ENCODE results near the gene ABHD2. TPM values are rescaled to one million over a fixed set of nuclear protein-coding genes. Genes with fewer than 3 reads are reported as not detected.

The ABHD2 gene
- total and polyA plus RNA-seq, 5 donors from 2014 or later: 18.7 to 67.8 (median 21.3) TPM

DNA sequence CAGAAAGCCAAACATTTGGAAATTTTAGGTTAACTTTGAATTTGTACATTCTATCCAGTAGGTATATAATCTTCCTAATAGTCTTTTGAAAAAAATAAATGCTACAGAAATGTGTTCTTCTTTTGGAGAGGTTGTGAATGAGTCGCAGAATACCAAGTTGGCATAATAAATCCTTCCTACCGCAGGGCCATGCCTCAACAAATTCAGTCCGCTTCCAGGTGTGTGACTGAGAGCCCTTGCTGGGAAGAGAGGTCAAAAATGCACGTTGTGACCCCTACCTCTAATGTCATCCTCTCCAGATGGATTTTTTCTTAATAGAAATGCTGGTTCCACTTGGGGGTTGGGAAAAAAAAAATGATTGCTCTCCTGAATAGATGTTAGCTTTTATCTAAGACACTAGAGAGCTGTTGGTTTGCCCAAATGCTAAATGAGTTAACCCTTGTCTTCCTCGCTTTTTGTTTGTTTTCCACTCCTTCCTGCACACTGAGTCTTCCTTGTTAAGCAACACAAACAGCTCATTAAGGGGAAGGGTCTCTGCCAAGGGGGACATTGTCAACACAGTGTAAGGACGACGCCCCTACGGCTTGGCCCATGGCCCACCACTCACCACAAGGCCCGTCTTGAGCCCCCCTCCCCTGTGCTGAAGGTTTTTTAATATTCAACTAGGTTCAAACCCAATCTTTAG, 99.2 kb downstream of the ABHD2 start:
- Mint-ChIP-seq H3K36me3 (peaks cover 44% of the 10 kb centered on the region), H3K27ac (no peak overlapping the region), H3K4me1 (peaks cover 0 to 2% (median 0%) of the 10 kb centered on the region in 4 donors), H3K9me3 (no peaks in the 10 kb centered on the region), H3K4me3 (no peak overlapping the region), H3K27me3 (no peaks in the 10 kb centered on the region)
- ATAC-seq (ENCODE audit: low read depth in 2 of 2) (no peak), DNase-seq (no peak)
- Histone ChIP-seq H3K9me3 (ENCODE audit: control insufficient read depth in 2 of 2, low read length in 2 of 2) (no peaks in the 10 kb centered on the region), H3K4me3 (ENCODE audit: low read depth, low read length) (no peak overlapping the region), H3K27ac (ENCODE audit: insufficient read depth, low read length, poor library complexity, severe bottlenecking) (no peak overlapping the region), H3K4me1 (ENCODE audit: control insufficient read depth, insufficient read depth, low read length, poor library complexity, severe bottlenecking) (no peaks in the 10 kb centered on the region), H3K36me3 (ENCODE audit: control insufficient read depth, insufficient read depth, low read length) (peaks cover 76% of the 10 kb centered on the region), H3K27me3 (ENCODE audit: control insufficient read depth, insufficient read depth, low read length) (no peaks in the 10 kb centered on the region)

DNA sequence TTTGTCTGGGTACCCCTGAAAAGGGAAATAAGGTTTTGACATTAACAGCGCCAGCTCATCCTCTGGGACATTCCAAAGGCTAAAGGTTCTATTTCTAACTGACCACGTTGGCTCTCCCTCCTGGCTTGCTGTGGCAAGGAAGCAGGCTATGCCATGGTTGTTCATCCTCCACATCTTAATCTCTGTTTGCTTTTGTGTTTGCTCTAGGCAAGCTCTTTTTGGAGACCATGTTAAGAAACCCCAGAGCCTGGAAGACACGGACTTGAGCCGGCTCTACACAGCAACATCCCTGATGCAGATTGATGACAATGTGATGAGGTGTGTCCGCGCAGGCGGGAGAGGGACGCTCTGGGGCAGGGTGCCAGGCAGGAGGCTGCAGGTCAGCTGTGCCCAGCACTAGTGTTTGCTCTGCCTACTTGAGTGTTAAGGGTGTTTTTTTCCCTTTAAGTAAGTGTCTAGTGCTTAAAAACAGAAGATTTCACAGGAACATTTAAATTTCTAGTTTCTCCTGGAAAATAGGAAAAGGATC, 99.8 kb downstream of the ABHD2 start:
- Mint-ChIP-seq H3K27ac (peak overlapping the region in 1 of 3 donors; percentile 26), H3K9me3 (no peaks in the 10 kb centered on the region), H3K4me3 (no peak overlapping the region), H3K36me3 (peaks cover 49% of the 10 kb centered on the region), H3K27me3 (no peaks in the 10 kb centered on the region), H3K4me1 (peaks cover 0 to 2% (median 0%) of the 10 kb centered on the region in 4 donors)
- Histone ChIP-seq H3K27me3 (ENCODE audit: control insufficient read depth, insufficient read depth, low read length) (no peaks in the 10 kb centered on the region), H3K36me3 (ENCODE audit: control insufficient read depth, insufficient read depth, low read length) (peaks cover 82% of the 10 kb centered on the region), H3K4me3 (ENCODE audit: low read depth, low read length) (no peak overlapping the region), H3K27ac (ENCODE audit: insufficient read depth, low read length, poor library complexity, severe bottlenecking) (no peak overlapping the region), H3K9me3 (ENCODE audit: control insufficient read depth in 2 of 2, low read length in 2 of 2) (no peaks in the 10 kb centered on the region), H3K4me1 (ENCODE audit: control insufficient read depth, insufficient read depth, low read length, poor library complexity, severe bottlenecking) (no peaks in the 10 kb centered on the region)
- ATAC-seq (ENCODE audit: low read depth in 2 of 2): no peak
- DNase-seq: no peak

DNA sequence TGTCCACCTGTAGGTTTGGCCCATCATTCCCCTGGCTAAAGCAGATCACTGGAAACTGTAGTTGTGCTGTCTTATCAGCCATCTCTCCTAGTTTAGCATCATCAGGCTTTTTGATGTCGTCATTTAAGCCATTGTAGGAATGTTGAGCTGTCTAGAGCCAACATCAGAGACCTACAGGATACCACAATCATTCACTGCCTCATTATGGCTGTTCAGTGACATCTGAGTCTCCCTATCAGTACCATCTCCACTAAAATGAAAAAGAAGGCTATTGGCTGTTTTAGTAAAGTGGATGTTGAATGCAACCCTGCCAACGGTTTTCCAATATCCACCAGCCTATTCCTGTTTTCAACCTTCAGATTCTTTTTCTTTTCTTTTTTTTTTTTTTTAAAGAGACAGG, 103.9 kb downstream of the ABHD2 start:
- Histone ChIP-seq H3K27me3 (ENCODE audit: control insufficient read depth, insufficient read depth, low read length) (no peaks in the 10 kb centered on the region), H3K4me3 (ENCODE audit: low read depth, low read length) (no peak overlapping the region), H3K27ac (ENCODE audit: insufficient read depth, low read length, poor library complexity, severe bottlenecking) (no peak overlapping the region), H3K4me1 (ENCODE audit: control insufficient read depth, insufficient read depth, low read length, poor library complexity, severe bottlenecking) (no peaks in the 10 kb centered on the region), H3K36me3 (ENCODE audit: control insufficient read depth, insufficient read depth, low read length) (peaks cover 87% of the 10 kb centered on the region), H3K9me3 (ENCODE audit: control insufficient read depth in 2 of 2, low read length in 2 of 2) (no peaks in the 10 kb centered on the region)
- Mint-ChIP-seq H3K36me3 (peaks cover 50% of the 10 kb centered on the region), H3K9me3 (peaks cover 0 to under 1% (median 0%) of the 10 kb centered on the region in 7 donors), H3K4me3 (no peak overlapping the region), H3K27ac (no peak overlapping the region), H3K27me3 (no peaks in the 10 kb centered on the region), H3K4me1 (peaks cover 0 to 10% (median 5%) of the 10 kb centered on the region in 4 donors)
- DNase-seq (no peak), ATAC-seq (ENCODE audit: low read depth in 2 of 2) (no peak)

DNA sequence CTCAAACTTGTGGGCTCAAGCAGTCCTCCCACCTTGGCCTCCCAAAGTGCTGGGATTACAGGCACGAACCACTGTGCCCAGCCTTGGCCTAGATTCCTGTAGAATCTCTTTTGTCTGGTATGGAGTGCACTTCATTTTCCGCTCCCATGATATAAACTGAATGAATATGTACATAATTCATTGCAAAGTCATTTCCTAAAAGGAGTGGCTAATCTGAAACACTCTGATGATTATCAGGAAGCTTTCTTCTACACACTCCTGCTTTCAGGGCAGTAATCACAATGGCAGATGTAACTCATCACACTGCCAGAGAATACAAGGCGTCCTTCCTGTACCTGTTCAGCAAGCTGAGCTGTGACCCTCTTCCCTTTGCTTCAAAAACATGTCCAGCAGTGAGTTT, 104.5 kb downstream of the ABHD2 start:
- DNase-seq (no peak), ATAC-seq (ENCODE audit: low read depth in 2 of 2) (no peak)
- Mint-ChIP-seq H3K27ac (peak overlapping the region in 1 of 3 donors; percentile 53), H3K36me3 (peaks cover 50% of the 10 kb centered on the region), H3K9me3 (peaks cover 0 to 1% (median 0%) of the 10 kb centered on the region in 7 donors), H3K4me1 (peaks cover 0 to 14% (median 7%) of the 10 kb centered on the region in 4 donors), H3K4me3 (no peak overlapping the region), H3K27me3 (no peaks in the 10 kb centered on the region)
- Histone ChIP-seq H3K27me3 (ENCODE audit: control insufficient read depth, insufficient read depth, low read length) (no peaks in the 10 kb centered on the region), H3K4me3 (ENCODE audit: low read depth, low read length) (no peak overlapping the region), H3K4me1 (ENCODE audit: control insufficient read depth, insufficient read depth, low read length, poor library complexity, severe bottlenecking) (no peaks in the 10 kb centered on the region), H3K9me3 (ENCODE audit: control insufficient read depth in 2 of 2, low read length in 2 of 2) (no peaks in the 10 kb centered on the region), H3K27ac (ENCODE audit: insufficient read depth, low read length, poor library complexity, severe bottlenecking) (no peak overlapping the region), H3K36me3 (ENCODE audit: control insufficient read depth, insufficient read depth, low read length) (peaks cover 84% of the 10 kb centered on the region)

DNA sequence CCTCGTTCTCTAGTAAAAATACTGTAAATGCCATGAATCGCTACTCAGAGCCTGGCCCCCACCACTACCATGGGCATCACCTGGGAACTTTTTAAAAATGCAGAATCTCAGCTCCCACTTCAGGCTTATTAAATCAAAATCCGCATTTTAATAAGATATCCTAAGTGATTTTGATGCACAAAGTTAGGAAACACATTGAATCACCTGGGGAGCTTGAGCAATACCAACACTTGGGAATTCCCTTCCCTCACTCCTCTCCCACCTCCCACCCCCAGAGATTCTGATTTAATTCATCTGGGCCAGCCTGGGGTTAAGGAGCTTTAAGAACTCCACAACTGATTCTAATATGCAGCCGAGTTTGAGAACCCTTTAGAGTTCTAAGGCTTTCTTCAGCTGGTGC, 106.4 kb downstream of the ABHD2 start:
- Mint-ChIP-seq H3K9me3 (peaks cover 0 to 1% (median 0%) of the 10 kb centered on the region in 7 donors), H3K36me3 (peaks cover 50% of the 10 kb centered on the region), H3K27me3 (no peaks in the 10 kb centered on the region), H3K4me3 (no peak overlapping the region), H3K27ac (no peak overlapping the region), H3K4me1 (peaks cover 0 to 14% (median 7%) of the 10 kb centered on the region in 4 donors)
- H3K27ac ChIP-seq (ENCODE audit: insufficient read depth, low read length, poor library complexity, severe bottlenecking): no peak overlapping the region
- no peaks in the 10 kb centered on the region for H3K27me3 ChIP-seq (ENCODE audit: control insufficient read depth, insufficient read depth, low read length)
- no peak overlapping the region for H3K4me3 ChIP-seq (ENCODE audit: low read depth, low read length)
- peaks cover 78% of the 10 kb centered on the region for H3K36me3 ChIP-seq (ENCODE audit: control insufficient read depth, insufficient read depth, low read length)
- DNase-seq: no peak
- ATAC-seq (ENCODE audit: low read depth in 2 of 2): no peak
- no peaks in the 10 kb centered on the region for H3K9me3 ChIP-seq (ENCODE audit: control insufficient read depth in 2 of 2, low read length in 2 of 2)
- no peaks in the 10 kb centered on the region for H3K4me1 ChIP-seq (ENCODE audit: control insufficient read depth, insufficient read depth, low read length, poor library complexity, severe bottlenecking)

DNA sequence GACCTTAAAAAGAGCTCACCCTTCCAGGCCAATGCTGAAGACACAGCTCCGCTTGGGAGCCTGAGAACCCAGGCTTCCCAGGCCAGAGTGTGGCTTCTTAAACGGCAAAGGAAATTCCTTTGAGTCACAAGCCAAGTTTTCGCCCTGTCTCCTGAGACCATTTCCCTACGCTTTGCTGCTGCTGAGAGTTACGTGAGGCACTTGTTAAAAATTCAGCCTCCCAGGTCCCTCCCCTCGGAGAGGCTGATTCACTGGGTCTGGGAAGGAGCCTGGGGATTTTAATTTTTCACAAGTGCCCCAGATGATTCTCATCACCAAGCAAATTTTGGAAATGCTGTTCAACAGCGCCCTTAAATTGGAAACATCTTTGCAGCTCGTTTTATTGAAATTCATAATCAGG, 107.6 kb downstream of the ABHD2 start:
- Histone ChIP-seq H3K9me3 (ENCODE audit: control insufficient read depth in 2 of 2, low read length in 2 of 2) (no peaks in the 10 kb centered on the region), H3K4me1 (ENCODE audit: control insufficient read depth, insufficient read depth, low read length, poor library complexity, severe bottlenecking) (no peaks in the 10 kb centered on the region), H3K27ac (ENCODE audit: insufficient read depth, low read length, poor library complexity, severe bottlenecking) (no peak overlapping the region), H3K36me3 (ENCODE audit: control insufficient read depth, insufficient read depth, low read length) (peaks cover 66% of the 10 kb centered on the region), H3K27me3 (ENCODE audit: control insufficient read depth, insufficient read depth, low read length) (no peaks in the 10 kb centered on the region), H3K4me3 (ENCODE audit: low read depth, low read length) (no peak overlapping the region)
- peaks cover 49% of the 10 kb centered on the region for H3K36me3 Mint-ChIP-seq
- peak overlapping the region in 1 of 3 donors; percentile 48 for H3K27ac Mint-ChIP-seq
- H3K9me3 Mint-ChIP-seq: peaks cover 0 to 1% (median 0%) of the 10 kb centered on the region in 7 donors
- peak overlapping the region in 1 of 4 donors; percentile 78 for H3K4me3 Mint-ChIP-seq
- H3K4me1 Mint-ChIP-seq: peaks cover 0 to 14% (median 7%) of the 10 kb centered on the region in 4 donors
- H3K27me3 Mint-ChIP-seq: no peaks in the 10 kb centered on the region
- ATAC-seq (ENCODE audit: low read depth in 2 of 2) (no peak), DNase-seq (no peak)

DNA sequence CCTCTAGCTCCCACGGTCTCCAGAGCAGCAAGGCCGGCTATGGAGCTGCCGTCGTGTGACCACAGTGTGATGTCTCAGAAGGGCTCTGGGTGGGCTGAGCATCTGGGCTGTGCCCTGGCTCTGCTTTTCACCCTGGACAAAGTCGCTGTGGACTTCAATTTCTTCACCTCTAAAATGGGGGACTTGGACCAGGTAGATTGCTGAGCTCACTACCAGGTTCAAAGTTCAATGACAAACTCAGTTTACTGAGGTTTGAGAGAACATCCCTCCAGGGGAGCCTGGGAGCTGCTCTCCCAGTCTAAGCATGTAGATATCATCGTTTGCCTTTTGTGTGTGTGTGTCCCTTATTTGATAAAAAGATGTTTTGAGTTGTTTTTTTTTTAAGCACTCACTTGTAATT, 108.0 kb downstream of the ABHD2 start:
- Histone ChIP-seq H3K27ac (ENCODE audit: insufficient read depth, low read length, poor library complexity, severe bottlenecking) (no peak overlapping the region), H3K27me3 (ENCODE audit: control insufficient read depth, insufficient read depth, low read length) (no peaks in the 10 kb centered on the region), H3K36me3 (ENCODE audit: control insufficient read depth, insufficient read depth, low read length) (peaks cover 62% of the 10 kb centered on the region), H3K9me3 (ENCODE audit: control insufficient read depth in 2 of 2, low read length in 2 of 2) (no peaks in the 10 kb centered on the region), H3K4me3 (ENCODE audit: low read depth, low read length) (no peak overlapping the region), H3K4me1 (ENCODE audit: control insufficient read depth, insufficient read depth, low read length, poor library complexity, severe bottlenecking) (no peaks in the 10 kb centered on the region)
- Mint-ChIP-seq H3K4me1 (peaks cover 0 to 17% (median 7%) of the 10 kb centered on the region in 4 donors), H3K9me3 (peaks cover 0 to 1% (median 0%) of the 10 kb centered on the region in 7 donors), H3K4me3 (no peak overlapping the region), H3K27ac (peak overlapping the region in 1 of 3 donors; percentile 48), H3K27me3 (no peaks in the 10 kb centered on the region), H3K36me3 (peaks cover 48% of the 10 kb centered on the region)
- no peak for ATAC-seq (ENCODE audit: low read depth in 2 of 2)
- no peak for DNase-seq

DNA sequence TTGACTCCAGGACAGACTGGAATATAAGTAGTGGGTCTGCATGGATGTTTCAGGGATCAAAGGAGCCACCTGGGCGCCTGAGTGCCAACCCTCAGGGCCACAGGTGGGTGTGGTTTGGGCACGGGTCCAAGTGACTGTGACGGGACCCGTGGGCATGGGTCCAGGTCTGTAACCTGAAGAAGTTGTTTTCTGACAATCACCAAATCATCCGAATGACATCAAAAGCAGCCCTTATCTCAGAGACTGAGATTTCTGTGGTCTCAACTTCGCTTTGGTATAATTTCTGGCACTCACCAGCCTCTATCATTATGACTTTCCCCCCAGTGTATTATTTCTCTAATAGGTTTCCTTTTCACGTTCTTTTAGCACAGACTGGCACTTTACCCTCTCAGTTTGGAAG, 108.7 kb downstream of the ABHD2 start:
- H3K4me1 Mint-ChIP-seq: peaks cover 0 to 19% (median 6%) of the 10 kb centered on the region in 4 donors
- H3K9me3 Mint-ChIP-seq: peaks cover 0 to 1% (median 0%) of the 10 kb centered on the region in 7 donors
- ATAC-seq (ENCODE audit: low read depth in 2 of 2): no peak
- Histone ChIP-seq H3K36me3 (ENCODE audit: control insufficient read depth, insufficient read depth, low read length) (peaks cover 57% of the 10 kb centered on the region), H3K9me3 (ENCODE audit: control insufficient read depth in 2 of 2, low read length in 2 of 2) (no peaks in the 10 kb centered on the region), H3K27me3 (ENCODE audit: control insufficient read depth, insufficient read depth, low read length) (no peaks in the 10 kb centered on the region), H3K4me1 (ENCODE audit: control insufficient read depth, insufficient read depth, low read length, poor library complexity, severe bottlenecking) (no peaks in the 10 kb centered on the region), H3K4me3 (ENCODE audit: low read depth, low read length) (no peak overlapping the region), H3K27ac (ENCODE audit: insufficient read depth, low read length, poor library complexity, severe bottlenecking) (no peak overlapping the region)
- peaks cover 47% of the 10 kb centered on the region for H3K36me3 Mint-ChIP-seq
- DNase-seq: peak in 1 of 3 donors; percentile 28
- no peak overlapping the region for H3K4me3 Mint-ChIP-seq
- peak overlapping the region in 2 of 3 donors; percentile 2 to 79 for H3K27ac Mint-ChIP-seq
- H3K27me3 Mint-ChIP-seq: no peaks in the 10 kb centered on the region

Measured in CD4-positive, CD25-positive, alpha-beta regulatory T cell (primary cell).